Lower leg skin (tissue), 4 donors: ENCODE measurements around the gene HS2ST1. TPM values are rescaled to one million over a fixed set of nuclear protein-coding genes. Genes with fewer than 3 reads are reported as not detected.

Experiments
- DNase-seq, 2 donors: peaks; one replicate each; pipeline ENCODE4 v3.0.0-alpha.2; 2019; ENCODE audit warnings: low spot score in 2 of 2
- H3K4me3 ChIP-seq: fragments of 200-600 bp; sonication (generic); 2 replicates; pipeline ENCODE4 v1.5.1; 2017; ENCODE audit warnings: mild to moderate bottlenecking, low read depth; ENCODE audit not compliant: poor library complexity, severe bottlenecking
- CTCF ChIP-seq, 3 donors: fragments of 450-650 bp; IDR thresholded peaks; one replicate each; pipeline ENCODE4 v1.5.1; 2016; ENCODE audit warnings: antibody characterized with exemption in 3 of 3, mild to moderate bottlenecking in 3 of 3, moderate library complexity in 2 of 3
- POLR2A ChIP-seq, 2 donors: fragments of 450-650 bp; IDR thresholded peaks; one replicate each; pipeline ENCODE4 v1.6.1; 2016 to 2017; ENCODE audit warnings: antibody characterized with exemption in 2 of 2, mild to moderate bottlenecking in 1 of 2, moderate library complexity in 1 of 2
- whole genome bisulfite sequencing, 2 donors: methylation state at CpG; one replicate each; pipeline ENCODE4 v1.1.5; 2018; 5-methylcytosine and 5-hydroxymethylcytosine counted together
- intact Hi-C: fragments of 100-400 bp; cut with DNase I; formaldehyde crosslinking; loops from one replicate; pipeline ENCODE4 v1.15.0; 2023; ENCODE audit warnings: low total_unique reads
- total RNA-seq, 4 donors: library from RNA; depleted of rRNA; stranded (reverse); fragments of >200 nt; gene quantifications; one replicate each; pipeline ENCODE4 v1.1.0, GENCODE V29; 2016

Gene HS2ST1
- total RNA-seq, 4 donors from 2014 or later: 9.0 to 11.8 (median 10.7) TPM

DNA sequence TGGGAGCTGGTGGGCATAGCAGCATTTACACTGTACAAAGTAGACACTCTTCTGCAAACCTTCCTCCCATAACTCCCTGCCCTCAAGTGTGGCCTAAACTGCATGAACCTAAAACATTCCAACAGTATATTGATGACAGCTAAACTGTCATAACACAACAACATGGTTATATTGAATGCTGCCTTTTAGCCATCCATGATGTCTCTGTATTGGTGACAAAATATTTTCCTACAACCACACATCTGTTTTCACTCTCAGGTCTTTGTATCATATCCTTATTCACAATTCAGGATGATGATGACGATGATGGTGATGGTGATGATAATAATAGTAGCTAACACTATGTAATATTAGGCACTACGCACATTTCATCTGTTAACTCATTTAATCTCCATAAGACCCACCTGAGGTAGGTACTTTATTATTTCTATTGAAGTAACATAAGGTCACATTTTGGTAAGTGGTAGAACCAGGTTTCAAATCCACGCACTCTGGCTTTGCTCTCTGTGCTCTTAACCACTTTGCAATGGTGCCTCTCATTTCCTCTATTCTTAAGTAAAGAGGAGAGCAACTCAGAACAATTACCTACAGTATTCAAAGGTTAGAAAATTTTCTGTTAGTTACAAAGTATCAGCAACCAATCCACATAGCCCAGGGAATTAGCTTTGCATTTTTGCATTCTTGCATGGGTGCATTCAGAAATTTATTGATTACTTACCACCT lies 229.1 kb downstream of the HS2ST1 start:
- WGBS, 2 donors: 95 to 97% methylated on average over 3 of the region's 3 CpGs
- no peak overlapping the region for H3K4me3 ChIP-seq
- TF ChIP-seq CTCF (IDR thresholded peaks at IDR 0.05) (no peak), POLR2A (IDR thresholded peaks at IDR 0.05) (no peak)
- intact Hi-C loops: no loop called here
- no peak for DNase-seq

- TF ChIP-seq POLR2A (IDR thresholded peaks at IDR 0.05) (no peak), CTCF (IDR thresholded peaks at IDR 0.05) (no peak)
- 64 to 70% methylated on average over 8 of the region's 8 CpGs for WGBS, 2 donors
- H3K4me3 ChIP-seq: no peak overlapping the region
- intact Hi-C loops: no loop called here
- DNase-seq: no peak
These were observed 230.0 kb downstream of the HS2ST1 start for GRCh38 chr1:87144316-87144895.

- WGBS, 2 donors: 91 to 98% methylated on average over 2 of the region's 2 CpGs
- intact Hi-C loops: no loop called here
- no peak for DNase-seq
- no peak for TF ChIP-seq CTCF (IDR thresholded peaks at IDR 0.05)
- TF ChIP-seq POLR2A (IDR thresholded peaks at IDR 0.05): no peak
- no peak overlapping the region for H3K4me3 ChIP-seq
These were observed 230.5 kb downstream of the HS2ST1 start for GRCh38 chr1:87144981-87145380.

DNA sequence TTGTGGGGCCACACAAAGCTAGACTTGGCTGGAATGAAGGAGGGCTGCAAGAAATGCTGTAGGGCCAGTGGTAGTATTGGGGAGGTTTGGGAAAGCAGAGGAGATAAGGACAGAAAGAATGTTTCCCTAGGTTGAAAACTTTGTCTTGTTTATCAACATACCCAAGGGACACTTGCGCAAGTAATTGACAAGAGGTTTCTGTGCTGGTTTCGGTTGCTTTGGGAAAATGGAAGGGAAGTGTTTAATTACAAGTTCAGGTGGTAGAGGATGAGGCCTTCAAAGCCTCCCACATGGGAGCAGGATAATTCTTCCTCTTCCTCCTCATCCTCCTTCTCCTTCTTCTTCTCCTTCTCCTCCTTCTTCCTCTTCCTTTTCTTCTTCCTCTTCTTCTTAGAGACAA lies 232.1 kb downstream of the HS2ST1 start:
- TF ChIP-seq POLR2A (IDR thresholded peaks at IDR 0.05): no peak
- TF ChIP-seq CTCF (IDR thresholded peaks at IDR 0.05): no peak
- intact Hi-C loops: no loop called here
- DNase-seq: no peak
- no peak overlapping the region for H3K4me3 ChIP-seq
- 92 to 96% methylated on average over 2 of the region's 2 CpGs for WGBS, 2 donors

- TF ChIP-seq CTCF (IDR thresholded peaks at IDR 0.05): no peak
- H3K4me3 ChIP-seq: no peak overlapping the region
- DNase-seq: no peak
- WGBS, 2 donors: 48 to 70% methylated on average over 2 of the region's 2 CpGs
- intact Hi-C loops: no loop called here
These were observed 232.6 kb downstream of the HS2ST1 start for GRCh38 chr1:87146986-87147385.
